Measurements from ENCODE around the gene RHPN2. TPM values are rescaled to one million over a fixed set of nuclear protein-coding genes. Genes with fewer than 3 reads are reported as not detected.

Gene RHPN2
- total RNA-seq, 1 experiment from 2014 or later = 29.2 TPM

GRCh38 chr19:33055718-33056117 is 9.0 kb downstream of the RHPN2 start:
- Mint-ChIP-seq H3K36me3 (ENCODE audit: insufficient read depth in 1 of 3, low read depth in 3 of 3) (peaks cover 5 to 17% (median 15%) of the 10 kb centered on the region in 3 experiments; a peak in 6 of 7 replicates), H3K9me3 (no peaks in the 10 kb centered on the region), H3K4me1 (peaks cover 23 to 35% of the 10 kb centered on the region in 2 experiments), H3K27me3 (ENCODE audit: low read depth) (no peaks in the 10 kb centered on the region), H3K4me3 (no peak overlapping the region), H3K27ac (peak overlapping the region in 2 of 3 experiments; percentile 89 to 95; a peak in 4 of 7 replicates)
- Histone ChIP-seq H3K79me2 (ENCODE audit: insufficient read depth, low read length) (peaks cover 5% of the 10 kb centered on the region; the same call in 1 of the 2 replicates), H3K56ac (ENCODE audit: insufficient read length, low read depth, low read length) (no peak overlapping the region), H3K27me3 (ENCODE audit: insufficient read depth, low read length) (no peaks in the 10 kb centered on the region), H3K4me1 (ENCODE audit: insufficient read depth, low read length) (no peaks in the 10 kb centered on the region), H3T11ph (ENCODE audit: low read length) (no peak overlapping the region), H2BK5ac (ENCODE audit: insufficient read length, low read length) (no peak overlapping the region), H4K5ac (ENCODE audit: insufficient read length, low read depth, low read length) (no peak overlapping the region), H2AFZ (ENCODE audit: low read length) (no peak overlapping the region), H4K91ac (ENCODE audit: insufficient read length, low read depth, low read length) (no peak overlapping the region), H4K8ac (replicated peaks; ENCODE audit: insufficient read length, low read depth, low read length) (no peak overlapping the region), H3K27ac (ENCODE audit: insufficient read length, low read depth, low read length) (no peak overlapping the region), H2BK20ac (ENCODE audit: low read depth, low read length, poor library complexity, severe bottlenecking) (no peak overlapping the region), H2BK120ac (ENCODE audit: low read depth, low read length, poor library complexity, severe bottlenecking) (no peak overlapping the region), H3K4ac (ENCODE audit: low read depth, low read length) (no peak overlapping the region), H3K14ac (ENCODE audit: insufficient read depth, low read length) (no peak overlapping the region), H4K20me1 (ENCODE audit: control insufficient read depth, insufficient read depth, insufficient read length) (no peaks in the 10 kb centered on the region), H3K9me3 (ENCODE audit: control insufficient read depth, low read depth, low read length) (no peaks in the 10 kb centered on the region), H3K9ac (ENCODE audit: extremely low read depth, insufficient read length, low read length) (no peak overlapping the region), H3K4me2 (ENCODE audit: insufficient read depth, insufficient read length, low read length) (no peak overlapping the region), H3K23me2 (ENCODE audit: insufficient read length, low read depth, low read length, poor library complexity, severe bottlenecking) (no peaks in the 10 kb centered on the region), H2AK5ac (ENCODE audit: insufficient read length, low read length) (no peak overlapping the region), H3K23ac (ENCODE audit: insufficient read length, low read depth, low read length) (no peak overlapping the region), H2BK12ac (ENCODE audit: insufficient read length, low read depth, low read length) (no peak overlapping the region), H3K18ac (ENCODE audit: insufficient read length, low read depth, low read length) (no peak overlapping the region), H3K79me1 (ENCODE audit: insufficient read depth, low read depth, low read length, poor library complexity, severe bottlenecking) (peaks cover 9% of the 10 kb centered on the region), H2BK15ac (ENCODE audit: low read depth, low read length) (no peak overlapping the region)
- WGBS (ENCODE audit: extremely low coverage, insufficient read length, low lambda C conversion rate) = no CpG with 5 or more reads among the region's 2 CpGs
- no peak for TF ChIP-seq CTCF (conservative IDR thresholded peaks at IDR 0.05)
- no peak for DNase-seq

Data from H9 (cell line).